Stimulated activated CD8-positive, alpha-beta memory T cell treated with anti-CD3 and anti-CD28 coated beads, Interleukin-2, amount 100 ng/mL, for 48 hours (primary cell): ENCODE measurements around the gene TRAF4.

Experiments
- DNase-seq, 2 donors: peaks; one replicate each; pipeline ENCODE4 v3.0.0-alpha.2; 2020; ENCODE audit warnings: low read depth in 2 of 2

Gene TRAF4

GRCh38 chr17:28743243-28744103 is at the start of gene TRAF4:
Gene TRAF4 (plus strand): TSS chr17:28744011. CDS start chr17:28744113, 102 bp downstream.
- DNase-seq: peak; percentile 73 to 86

- DNase-seq: no peak
These were observed 45.4 kb upstream of the TRAF4 start for GRCh38 chr17:28698253-28698941.

GRCh38 chr17:28700278-28700677 is 43.5 kb upstream of the TRAF4 start:
- DNase-seq: no peak

- DNase-seq: no peak
These were observed 42.9 kb upstream of the TRAF4 start for GRCh38 chr17:28700830-28701492.

- no peak for DNase-seq
These were observed 41.6 kb upstream of the TRAF4 start for GRCh38 chr17:28702026-28702751.

GRCh38 chr17:28702752-28703150 is 41.1 kb upstream of the TRAF4 start:
- DNase-seq: no peak

GRCh38 chr17:28703552-28704218 is 40.1 kb upstream of the TRAF4 start:
- DNase-seq: no peak

GRCh38 chr17:28704219-28704858 is 39.5 kb upstream of the TRAF4 start:
- no peak for DNase-seq

GRCh38 chr17:28705074-28705659 is 38.6 kb upstream of the TRAF4 start:
- no peak for DNase-seq

GRCh38 chr17:28705728-28706334 is 38.0 kb upstream of the TRAF4 start:
- no peak for DNase-seq

- no peak for DNase-seq
These were observed 37.1 kb upstream of the TRAF4 start for GRCh38 chr17:28706471-28707338.

GRCh38 chr17:28707339-28707720 is 36.5 kb upstream of the TRAF4 start:
- no peak for DNase-seq

GRCh38 chr17:28710861-28711722 is 32.7 kb upstream of the TRAF4 start:
- DNase-seq: peak; percentile 81 to 88

- no peak for DNase-seq
These were observed 32.1 kb upstream of the TRAF4 start, which contains the start of gene PROCA1 for GRCh38 chr17:28711723-28712031. Gene PROCA1 (minus strand): TSS chr17:28711888. CDS start chr17:28711660, 228 bp downstream.

- DNase-seq: no peak
These were observed 31.6 kb upstream of the TRAF4 start for GRCh38 chr17:28712032-28712704.

GRCh38 chr17:28712705-28713415 is 31.0 kb upstream of the TRAF4 start:
- DNase-seq: no peak

GRCh38 chr17:28714281-28714680 is 29.5 kb upstream of the TRAF4 start:
- no peak for DNase-seq
